Heart left ventricle (tissue), 13 donors: ENCODE results near the gene ACMSD.

Experiments
- CTCF ChIP-seq, 12 donors: fragments of 200-600 bp; sonication (generic) in 4 of 12; IDR thresholded peaks; one replicate each; pipeline versions ENCODE4 v1.5.0 to v1.8.0; 2018 to 2022; ENCODE audit warnings: antibody characterized with exemption in 12 of 12, mild to moderate bottlenecking in 5 of 12
- POLR2A ChIP-seq, 2 donors: fragments of 450-650 bp; IDR thresholded peaks; one replicate each; pipeline ENCODE4 v1.6.1; 2017; ENCODE audit warnings: antibody characterized with exemption in 2 of 2, mild to moderate bottlenecking in 2 of 2, moderate library complexity in 2 of 2
- donor health status: ischemic (EF 13 %, LVEDD 7.1; RV severe dilation, severe dysfunction).
- donor health status: DM: no; HTN: yes; CAD: no.
- donor health status: DM: no; HTN: no; CAD: no.
- donor health status: ischemic (EF 25% LVEDD 6.9; RV normal size, moderate dysfunction).
- donor health status: ischemic (EF 25% LVEDD 5.7; RV mildly dilated, moderate dysfunction).
- donor health status: ischemic (EF 35%, LVEDD 5.7; RV mildly dilated, moderate dysfunction).
- donor health status: nonischemic (EF 11% LVEDD 7.7; RV severe dilation, severe dysfunction).
- donor health status: DM: yes; HTN: yes; CAD: no.
- donor health status: PGD.
- donor health status: ischemic (EF 29% LVEDD 5.4; RV normal size, mild dysfunction).
- donor health status: nonischemic (EF 23%, LVEDD 6.1; RV moderate dilation, normal function).

- TF ChIP-seq CTCF (IDR thresholded peaks at IDR 0.05) (no peak), POLR2A (IDR thresholded peaks at IDR 0.05) (no peak)
Observed at GRCh38 chr2:134873152-134873551, 34.7 kb downstream of the ACMSD start.
